H1 (cell line): ENCODE measurements around the gene TESMIN.
A peak's percentile ranks its signal among the peaks of the same experiment; 100 is the strongest.

Source experiments
- CTCF ChIP-seq, 3 experiments: IDR thresholded peaks; 1 replicate in 2 of 3; 2 replicates in 1 of 3; pipeline versions ENCODE4 v1.5.1 to v1.6.1; 2011; ENCODE audit warnings: low read length in 3 of 3, mild to moderate bottlenecking in 3 of 3, inconsistent platforms in 2 of 3, low read depth in 1 of 3, moderate library complexity in 1 of 3; ENCODE audit not compliant: insufficient read depth in 1 of 3; ENCODE audit errors: control extremely low read depth in 1 of 3
- ZNF274 ChIP-seq: IDR thresholded peaks from 2 replicates; pipeline ENCODE4 v1.7.0; 2012; ENCODE audit warnings: low read length, borderline replicate concordance; ENCODE audit errors: extremely low read depth

DNA sequence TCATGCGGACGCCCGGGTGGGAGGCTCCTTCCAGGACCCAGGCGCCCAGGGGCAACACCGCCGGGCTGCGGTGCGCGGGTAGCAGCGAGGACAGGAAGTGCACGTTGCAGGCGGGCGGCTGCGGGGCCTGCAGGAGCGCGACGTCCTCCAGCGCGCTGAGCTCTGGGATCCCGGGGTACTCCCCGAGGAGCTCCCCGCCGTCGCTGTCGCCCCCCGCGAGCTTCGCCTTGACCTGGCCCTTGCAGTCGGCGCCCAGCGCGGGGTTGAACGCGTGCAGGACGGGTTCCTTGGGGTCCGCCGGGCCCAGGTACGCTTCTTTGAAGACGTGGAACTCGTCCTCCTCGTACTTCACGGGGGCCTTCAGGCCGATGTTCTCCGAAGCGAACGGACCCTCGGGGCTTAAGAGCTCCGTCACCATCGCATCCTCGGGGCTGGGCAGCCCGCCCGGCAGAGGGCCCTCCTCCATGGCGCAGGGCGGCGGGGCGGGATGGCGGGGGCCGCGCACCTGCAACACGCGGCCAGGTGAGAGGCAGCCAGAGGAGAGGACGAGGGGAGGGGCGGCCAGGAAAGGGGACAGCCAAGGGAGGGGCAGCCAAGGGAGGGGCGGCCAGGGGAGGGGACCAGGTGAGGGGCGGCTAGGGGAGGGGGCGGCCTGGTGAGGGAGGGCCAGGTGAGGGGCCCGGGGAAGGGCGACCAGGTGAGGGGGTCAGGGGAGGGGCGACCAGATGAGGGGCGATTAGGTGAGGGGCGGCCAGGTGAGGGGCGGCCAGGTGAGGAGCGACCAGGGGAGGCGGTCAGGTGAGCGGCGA, 921 bp downstream of the TESMIN start:
- no peak for TF ChIP-seq ZNF274
- peak in 2 of 3 experiments; percentile 1 to 3; a peak in 2 of 4 replicates for TF ChIP-seq CTCF (IDR thresholded peaks at IDR 0.05; ENCODE audit: control extremely low read depth in 1 of 3, insufficient read depth in 1 of 3, low read depth in 1 of 3, low read length in 3 of 3)
